BE2C (cell line): ENCODE data around the gene HK1.
A peak's percentile ranks its signal among the peaks of the same experiment; 100 is the strongest.
"Not testable (repeated sequence)": the region's sequence is repeated elsewhere in the genome, so short reads cannot be mapped to it uniquely, and the experiment has no call there.

Source experiments
- DNase-seq: peaks from one replicate; pipeline ENCODE4 v3.0.0-alpha.2; 2020
- H3K27me3 ChIP-seq: fragments of 250-450 bp; sonication (Bioruptor Pico); 2 replicates; pipeline ENCODE4 v1.5.1; 2020; ENCODE audit warnings: mild to moderate bottlenecking
- H3K36me3 ChIP-seq: fragments of 250-450 bp; sonication (Bioruptor Pico); 2 replicates; pipeline ENCODE4 v1.5.1; 2020; ENCODE audit warnings: mild to moderate bottlenecking
- H3K4me1 ChIP-seq: fragments of 250-450 bp; sonication (Bioruptor Pico); 2 replicates; pipeline ENCODE4 v1.5.1; 2020
- H3K4me3 ChIP-seq: 2 replicates; pipeline ENCODE4 v1.5.1; 2011; ENCODE audit warnings: low read depth, low read length
- H3K9me3 ChIP-seq: fragments of 250-450 bp; sonication (Bioruptor Pico); 2 replicates; pipeline ENCODE4 v1.5.1; 2020
- CTCF ChIP-seq: IDR thresholded peaks from 2 replicates; pipeline ENCODE4 v1.5.1; 2012; ENCODE audit warnings: mild to moderate bottlenecking, low read depth, low read length

The HK1 gene

GRCh38 chr10:69332278-69333010, 54.1 kb downstream of the HK1 start:
- Histone ChIP-seq H3K36me3 (peaks cover 3% of the 10 kb centered on the region; the same call in 1 of the 2 replicates), H3K9me3 (no peaks in the 10 kb centered on the region), H3K27me3 (no peaks in the 10 kb centered on the region), H3K4me1 (peaks cover 26% of the 10 kb centered on the region), H3K4me3 (no peak overlapping the region)
- no peak for DNase-seq
- TF ChIP-seq CTCF: no peak

GRCh38 chr10:69333205-69333604, 54.9 kb downstream of the HK1 start:
- peak; percentile 46 for TF ChIP-seq CTCF
- Histone ChIP-seq H3K4me3 (no peak overlapping the region), H3K4me1 (peaks cover 30% of the 10 kb centered on the region), H3K27me3 (no peaks in the 10 kb centered on the region), H3K36me3 (peaks cover 3% of the 10 kb centered on the region), H3K9me3 (no peaks in the 10 kb centered on the region)
- DNase-seq: peak; percentile 57

- H3K9me3 ChIP-seq, DNase-seq, H3K27me3 ChIP-seq, H3K36me3 ChIP-seq, H3K4me3 ChIP-seq: not testable (repeated sequence)
- peaks cover 31% of the 10 kb centered on the region for H3K4me1 ChIP-seq
Observed at GRCh38 chr10:69333865-69334301, 55.6 kb downstream of the HK1 start.

- DNase-seq: no peak
- Histone ChIP-seq H3K4me1 (peaks cover 31% of the 10 kb centered on the region), H3K4me3 (no peak overlapping the region), H3K9me3 (no peaks in the 10 kb centered on the region), H3K27me3 (no peaks in the 10 kb centered on the region), H3K36me3 (peaks cover 3% of the 10 kb centered on the region)
- no peak for TF ChIP-seq CTCF
Observed at GRCh38 chr10:69334302-69335062, 56.2 kb downstream of the HK1 start.

GRCh38 chr10:69335063-69335587, 56.8 kb downstream of the HK1 start:
- no peak for TF ChIP-seq CTCF
- Histone ChIP-seq H3K4me1 (peaks cover 31% of the 10 kb centered on the region), H3K27me3 (no peaks in the 10 kb centered on the region), H3K36me3 (peaks cover 3% of the 10 kb centered on the region), H3K9me3 (no peaks in the 10 kb centered on the region), H3K4me3 (no peak overlapping the region)
- DNase-seq: no peak

- H3K9me3 ChIP-seq: no peaks in the 10 kb centered on the region
- DNase-seq: no peak
- H3K27me3 ChIP-seq: no peaks in the 10 kb centered on the region
- no peak for TF ChIP-seq CTCF
- no peak overlapping the region for H3K4me3 ChIP-seq
- H3K36me3 ChIP-seq: peaks cover 3% of the 10 kb centered on the region
- peaks cover 31% of the 10 kb centered on the region for H3K4me1 ChIP-seq
Observed at GRCh38 chr10:69335613-69336012, 57.3 kb downstream of the HK1 start.
